HepG2 (cell line): ENCODE data around the gene BSND. TPM values are rescaled to one million over a fixed set of nuclear protein-coding genes. Genes with fewer than 3 reads are reported as not detected.

Experiments used
- HIC2 ChIP-seq: sonication (generic); formaldehyde crosslinking; IDR thresholded peaks from 2 replicates; pipeline ENCODE4 v1.9.0; 2022; ENCODE audit warnings: low read depth, missing genetic modification reagents
- HNF4G ChIP-seq, 2 experiments: sonication (generic) in 1 of 2; formaldehyde crosslinking in 1 of 2; IDR thresholded peaks; 2 replicates each; pipeline versions ENCODE4 v1.4.0 to v1.6.1; 2011 to 2020; ENCODE audit warnings: borderline replicate concordance in 2 of 2, low read depth in 2 of 2, mild to moderate bottlenecking in 2 of 2, low read length in 1 of 2, missing genetic modification reagents in 1 of 2, moderate library complexity in 1 of 2
- HOXA7 ChIP-seq: sonication (generic); formaldehyde crosslinking; IDR thresholded peaks from 2 replicates; pipeline ENCODE4 v1.8.1; 2022; ENCODE audit warnings: mild to moderate bottlenecking, missing genetic modification reagents, moderate library complexity
- HOXA9 ChIP-seq: sonication (generic); formaldehyde crosslinking; IDR thresholded peaks from 2 replicates; pipeline ENCODE4 v1.8.1; 2022; ENCODE audit warnings: missing genetic modification reagents, mild to moderate bottlenecking, moderate library complexity, borderline replicate concordance
- NBN ChIP-seq: fragments of 450-650 bp; conservative IDR thresholded peaks from 2 replicates; pipeline ENCODE4 v1.6.1; 2017
- RAD21 ChIP-seq: fragments of 450-650 bp; formaldehyde crosslinking; IDR thresholded peaks from 2 replicates; pipeline ENCODE4 v1.5.0; 2020; ENCODE audit warnings: mild to moderate bottlenecking
- RBFOX2 ChIP-seq: fragments of 200-400 bp; formaldehyde crosslinking; IDR thresholded peaks from 2 replicates; pipeline ENCODE4 v1.6.1; 2017; ENCODE audit warnings: low read depth, mild to moderate bottlenecking, low read length
- SAFB2 ChIP-seq: sonication (generic); formaldehyde crosslinking; IDR thresholded peaks from 2 replicates; pipeline ENCODE4 v1.5.1; 2020; ENCODE audit warnings: missing genetic modification reagents, low read depth, mild to moderate bottlenecking, borderline replicate concordance
- SIN3A ChIP-seq: IDR thresholded peaks from 2 replicates; pipeline ENCODE4 v1.6.1; 2011; ENCODE audit warnings: low read depth, mild to moderate bottlenecking, control low read depth, low read length, borderline replicate concordance
- ZNF263 ChIP-seq: sonication (generic); formaldehyde crosslinking; IDR thresholded peaks from 2 replicates; pipeline ENCODE4 v1.4.0; 2020; ENCODE audit warnings: missing genetic modification reagents
- ZNF367 ChIP-seq: sonication (generic); formaldehyde crosslinking; IDR thresholded peaks from 2 replicates; pipeline ENCODE4 v1.4.0; 2020; ENCODE audit warnings: missing genetic modification reagents, borderline replicate concordance
- ZNF468 ChIP-seq: sonication (generic); formaldehyde crosslinking; IDR thresholded peaks from 2 replicates; pipeline ENCODE4 v1.8.0; 2022; ENCODE audit warnings: mild to moderate bottlenecking, moderate library complexity, missing genetic modification reagents
- ZNF503 ChIP-seq: sonication (generic); formaldehyde crosslinking; IDR thresholded peaks from 2 replicates; pipeline ENCODE4 v1.4.0; 2020; ENCODE audit warnings: missing genetic modification reagents
- ZNF572 ChIP-seq: sonication (generic); formaldehyde crosslinking; IDR thresholded peaks from 2 replicates; pipeline ENCODE4 v1.5.1; 2020; ENCODE audit warnings: mild to moderate bottlenecking, missing genetic modification reagents
- ZNF710 ChIP-seq: sonication (generic); formaldehyde crosslinking; IDR thresholded peaks from 2 replicates; pipeline ENCODE4 v1.5.0; 2020; ENCODE audit warnings: mild to moderate bottlenecking, missing genetic modification reagents, borderline replicate concordance
- ZNF747 ChIP-seq: sonication (generic); formaldehyde crosslinking; IDR thresholded peaks from 2 replicates; pipeline ENCODE4 v1.8.1; 2023; ENCODE audit warnings: missing genetic modification reagents, mild to moderate bottlenecking, borderline replicate concordance
- ZNF776 ChIP-seq: sonication (generic); formaldehyde crosslinking; IDR thresholded peaks from 2 replicates; pipeline ENCODE4 v1.4.0; 2020; ENCODE audit warnings: mild to moderate bottlenecking, missing genetic modification reagents
- ZNF883 ChIP-seq: sonication (generic); formaldehyde crosslinking; IDR thresholded peaks from 2 replicates; pipeline ENCODE4 v1.5.1; 2020; ENCODE audit warnings: mild to moderate bottlenecking, missing genetic modification reagents; ENCODE audit errors: not compliant biosample characterization
- polyA plus RNA-seq, 8 experiments: library from polyadenylated mRNA; depleted of rRNA in 3 of 8; stranded (reverse) in 7 of 8; unstranded in 1 of 8; fragments of >200 nt; fragmentation: Illumina TruSeq in 4 of 8; extraction: Trizol in 4 of 8; gene quantifications; 2 replicates each; pipeline versions ENCODE4 v1.2.1 to v1.2.3, GENCODE V29; 2011 to 2016; ENCODE audit warnings: low read depth in 4 of 8, missing spikeins in 1 of 8, mixed read lengths in 1 of 8; ENCODE audit not compliant: insufficient read depth in 1 of 8
- total RNA-seq, 5 experiments: library from RNA; depleted of rRNA; stranded (reverse); fragments of >200 nt; fragmentation: Illumina TruSeq; extraction: Trizol; gene quantifications; 2 replicates each; pipeline ENCODE4 v1.2.3, GENCODE V29; 2016; ENCODE audit warnings: low read depth in 1 of 5

The BSND gene
- total and polyA plus RNA-seq, 2 of the 13 experiments (the other 11 are each of a cell fraction or from before 2014, with no cell fraction given), result not detected

- TF ChIP-seq HIC2 (CRISPR knock-in tag) (0 out of 2 replicates have a peak, but pooled peaks have one; percentile 8), RAD21 (CRISPR knock-in tag) (no peak), ZNF776 (CRISPR knock-in tag) (no peak), ZNF503 (CRISPR knock-in tag) (0 out of 2 replicates have a peak, but pooled peaks have one; percentile 7), ZNF367 (no peak), NBN (no peak), HOXA7 (CRISPR knock-in tag) (no peak), ZNF747 (CRISPR knock-in tag) (peak; percentile 53; the same call in 1 of the 2 replicates), RBFOX2 (no peak), HNF4G (IDR thresholded peaks at IDR 0.05; ENCODE audit: borderline replicate concordance, low read depth, low read length) (no peak), HNF4G (CRISPR knock-in tag; IDR thresholded peaks at IDR 0.05; ENCODE audit: borderline replicate concordance, low read depth) (0 out of 2 replicates have a peak, but pooled peaks have one; percentile 33), SIN3A (peak; percentile 11; the same call in 1 of the 2 replicates), ZNF572 (CRISPR knock-in tag) (0 out of 2 replicates have a peak, but pooled peaks have one; percentile 40), SAFB2 (0 out of 2 replicates have a peak, but pooled peaks have one; percentile 1), ZNF883 (peak; percentile 18), HOXA9 (CRISPR knock-in tag) (no peak), ZNF468 (0 out of 2 replicates have a peak, but pooled peaks have one; percentile 13), ZNF710 (CRISPR knock-in tag) (no peak), ZNF263 (CRISPR knock-in tag) (peak; percentile 92)
Observed at GRCh38 chr1:55040083-55040932, 41.6 kb downstream of the BSND start (continued).
